CD4-positive, alpha-beta T cell treated with Interleukin-4 for 1 hour (primary cell): ENCODE measurements around the gene C1QC.

ENCODE experiments used
- DNase-seq, 2 donors: peaks; one replicate each; pipeline ENCODE4 v3.0.0-alpha.2; 2020 to 2022

The C1QC gene

DNA sequence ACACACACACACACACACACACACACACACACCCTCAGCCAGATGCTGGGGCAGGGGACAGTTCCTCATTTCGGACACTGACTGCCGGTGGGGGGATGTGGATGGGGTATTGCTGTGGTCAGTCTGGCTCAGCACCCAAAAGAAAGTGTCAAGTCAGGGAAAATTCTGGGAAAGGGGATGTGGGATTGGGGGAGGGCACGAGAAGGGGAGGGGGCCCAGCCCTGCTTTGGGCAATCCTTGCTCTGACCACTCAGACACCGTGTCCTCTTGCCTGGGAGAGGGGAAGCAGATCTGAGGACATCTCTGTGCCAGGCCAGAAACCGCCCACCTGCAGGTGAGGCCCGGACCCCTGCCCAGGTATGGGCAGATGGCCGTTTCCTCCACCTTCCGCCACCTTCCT, at the start of gene C1QC:
Gene C1QC (plus strand): TSS at position 253 of the 400 bp plus-strand sequence. CDS start 391 bp downstream, outside the sequence.
- no peak for DNase-seq

DNA sequence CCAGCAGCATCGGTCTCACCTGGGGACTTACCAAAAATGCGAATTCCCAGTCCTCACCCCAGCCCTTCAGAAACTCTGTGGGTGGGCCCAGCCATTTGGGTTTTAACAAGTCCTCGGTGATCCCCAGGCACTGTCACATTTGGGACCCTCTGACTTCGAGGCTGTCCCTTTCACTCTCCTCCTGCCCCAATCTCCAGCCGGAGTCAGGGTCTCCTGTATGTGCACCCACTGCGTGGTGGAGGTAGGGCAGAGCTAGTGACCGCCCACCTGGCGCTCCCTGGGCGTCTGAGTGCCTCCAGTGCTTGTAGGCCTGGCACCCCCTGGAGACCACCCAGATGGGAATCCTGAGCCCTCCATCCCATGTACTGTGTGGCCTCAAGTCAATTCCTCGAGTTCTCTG, 49.0 kb upstream of the C1QC start:
- no peak for DNase-seq

DNA sequence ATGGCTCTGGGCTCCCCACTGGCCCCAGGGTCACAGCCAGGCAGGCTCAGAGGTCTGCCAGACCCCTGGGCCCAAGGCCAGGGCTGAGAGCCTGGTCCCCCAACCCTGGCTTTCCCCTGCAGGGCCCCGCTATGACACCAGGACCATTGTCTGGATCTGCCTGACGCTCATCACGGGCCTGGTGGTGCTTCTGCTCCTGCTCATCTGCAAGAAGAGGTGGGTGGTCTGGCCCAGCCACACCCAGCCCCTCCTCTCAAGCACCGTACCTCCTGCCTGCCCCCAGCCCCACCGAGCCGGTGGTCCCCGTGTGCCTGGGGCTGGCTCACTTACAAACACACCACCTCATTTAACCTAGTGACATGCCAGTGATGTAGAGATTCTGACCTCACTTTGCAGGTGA, 48.3 kb upstream of the C1QC start:
- DNase-seq = no peak

DNA sequence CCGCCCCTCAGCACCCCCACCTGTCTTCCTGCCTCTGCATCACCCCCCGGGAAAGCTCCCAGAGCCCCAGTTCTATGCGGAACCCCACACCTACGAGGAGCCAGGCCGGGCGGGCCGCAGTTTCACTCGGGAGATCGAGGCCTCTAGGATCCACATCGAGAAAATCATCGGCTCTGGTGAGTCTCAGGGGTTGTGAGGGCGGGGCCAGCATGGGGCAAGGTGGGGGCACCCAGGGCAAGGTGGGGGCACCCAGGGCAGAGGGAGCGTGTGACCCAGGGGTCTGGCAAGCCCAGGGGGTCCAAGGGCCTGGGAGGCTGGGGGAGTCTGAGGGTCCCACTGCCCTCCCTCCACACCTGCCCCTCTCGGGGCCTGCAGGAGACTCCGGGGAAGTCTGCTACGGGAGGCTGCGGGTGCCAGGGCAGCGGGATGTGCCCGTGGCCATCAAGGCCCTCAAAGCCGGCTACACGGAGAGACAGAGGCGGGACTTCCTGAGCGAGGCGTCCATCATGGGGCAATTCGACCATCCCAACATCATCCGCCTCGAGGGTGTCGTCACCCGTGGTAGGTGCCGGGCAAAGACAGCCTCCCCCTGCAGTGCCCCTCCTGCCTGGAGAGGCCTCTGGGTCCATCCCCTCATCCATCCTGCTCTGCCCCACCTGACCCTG, 46.0 kb upstream of the C1QC start:
- no peak for DNase-seq

DNA sequence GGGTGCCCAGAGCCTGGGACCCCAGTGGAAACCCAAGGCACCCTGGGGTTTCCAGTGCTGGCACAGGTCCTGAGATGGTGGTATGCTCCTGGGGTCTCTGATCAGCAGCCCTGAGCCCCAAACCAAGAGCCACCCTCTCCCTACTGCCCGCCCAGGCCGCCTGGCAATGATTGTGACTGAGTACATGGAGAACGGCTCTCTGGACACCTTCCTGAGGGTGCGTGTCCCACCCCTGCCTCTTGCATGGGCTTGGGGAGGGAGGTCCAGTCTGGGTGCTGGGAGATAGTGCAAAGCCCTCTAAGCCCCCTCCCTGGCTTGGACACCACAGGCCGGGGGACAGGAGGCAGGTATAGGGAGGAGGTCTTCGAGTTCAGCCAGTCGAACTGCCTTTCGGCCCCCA, 45.4 kb upstream of the C1QC start:
- no peak for DNase-seq

DNA sequence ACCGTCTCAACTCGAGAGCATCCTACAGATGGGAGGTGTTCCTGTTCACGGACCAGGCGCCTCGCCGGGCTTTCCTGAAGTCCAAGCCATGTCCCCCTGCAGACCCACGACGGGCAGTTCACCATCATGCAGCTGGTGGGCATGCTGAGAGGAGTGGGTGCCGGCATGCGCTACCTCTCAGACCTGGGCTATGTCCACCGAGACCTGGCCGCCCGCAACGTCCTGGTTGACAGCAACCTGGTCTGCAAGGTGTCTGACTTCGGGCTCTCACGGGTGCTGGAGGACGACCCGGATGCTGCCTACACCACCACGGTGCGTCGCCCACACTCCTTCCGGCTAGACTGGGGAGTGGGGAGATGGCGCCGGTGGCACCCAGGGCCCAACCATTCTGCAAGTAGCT, 44.7 kb upstream of the C1QC start:
- no peak for DNase-seq

DNA sequence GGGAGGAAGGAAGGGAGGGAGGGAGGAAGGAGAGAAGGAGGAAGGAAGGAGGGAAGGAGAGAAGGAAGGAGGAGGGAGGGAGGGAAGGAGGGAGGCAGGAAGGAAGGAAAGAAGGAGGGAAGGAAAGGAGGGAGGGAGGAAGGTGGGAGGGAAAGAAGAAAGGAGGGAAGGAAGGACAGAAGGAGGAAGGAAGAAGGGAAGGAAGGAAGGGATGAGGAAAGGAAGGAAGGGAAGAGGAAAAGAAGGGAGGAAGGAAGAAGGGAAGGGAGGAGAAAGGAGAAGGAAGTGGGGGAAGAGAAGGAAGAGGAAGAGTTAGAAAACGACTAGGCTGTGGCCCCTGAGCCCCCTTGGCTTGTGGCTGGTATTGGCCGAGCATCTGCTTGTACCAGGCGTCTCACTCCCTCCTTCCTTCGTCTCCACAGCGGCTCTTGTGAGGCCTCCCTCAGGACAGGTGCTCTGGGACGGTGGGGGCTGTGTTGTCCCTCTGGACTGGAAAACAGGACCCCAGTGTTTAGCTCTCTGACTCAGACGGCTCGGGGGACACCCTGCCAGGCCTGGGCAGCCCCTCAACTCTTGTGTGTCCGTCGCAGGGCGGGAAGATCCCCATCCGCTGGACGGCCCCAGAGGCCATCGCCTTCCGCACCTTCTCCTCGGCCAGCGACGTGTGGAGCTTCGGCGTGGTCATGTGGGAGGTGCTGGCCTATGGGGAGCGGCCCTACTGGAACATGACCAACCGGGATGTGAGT, 43.2 kb upstream of the C1QC start:
- no peak for DNase-seq

DNA sequence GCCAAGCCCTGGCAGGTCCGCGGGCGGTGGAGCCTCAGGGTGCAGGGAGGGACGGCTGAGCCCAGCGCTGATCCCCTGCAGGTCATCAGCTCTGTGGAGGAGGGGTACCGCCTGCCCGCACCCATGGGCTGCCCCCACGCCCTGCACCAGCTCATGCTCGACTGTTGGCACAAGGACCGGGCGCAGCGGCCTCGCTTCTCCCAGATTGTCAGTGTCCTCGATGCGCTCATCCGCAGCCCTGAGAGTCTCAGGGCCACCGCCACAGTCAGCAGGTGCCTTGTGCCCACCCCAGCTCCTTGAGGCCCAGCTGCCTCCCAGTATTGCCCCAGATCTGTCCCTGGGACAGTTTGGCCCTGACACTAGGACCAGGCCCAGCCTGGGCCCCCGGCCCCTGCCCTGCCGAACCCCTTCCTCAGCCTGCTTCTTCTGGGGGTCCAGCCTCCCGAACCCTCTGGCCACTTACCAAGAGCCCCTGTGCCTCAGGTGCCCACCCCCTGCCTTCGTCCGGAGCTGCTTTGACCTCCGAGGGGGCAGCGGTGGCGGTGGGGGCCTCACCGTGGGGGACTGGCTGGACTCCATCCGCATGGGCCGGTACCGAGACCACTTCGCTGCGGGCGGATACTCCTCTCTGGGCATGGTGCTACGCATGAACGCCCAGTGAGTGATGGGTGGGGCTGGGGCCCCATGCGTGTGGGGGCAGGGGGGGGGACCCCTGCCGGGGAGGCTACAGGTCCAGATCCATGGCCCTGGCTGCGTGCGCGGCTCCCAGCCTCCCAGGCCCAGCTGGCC, 42.4 kb upstream of the C1QC start:
- no peak for DNase-seq

DNA sequence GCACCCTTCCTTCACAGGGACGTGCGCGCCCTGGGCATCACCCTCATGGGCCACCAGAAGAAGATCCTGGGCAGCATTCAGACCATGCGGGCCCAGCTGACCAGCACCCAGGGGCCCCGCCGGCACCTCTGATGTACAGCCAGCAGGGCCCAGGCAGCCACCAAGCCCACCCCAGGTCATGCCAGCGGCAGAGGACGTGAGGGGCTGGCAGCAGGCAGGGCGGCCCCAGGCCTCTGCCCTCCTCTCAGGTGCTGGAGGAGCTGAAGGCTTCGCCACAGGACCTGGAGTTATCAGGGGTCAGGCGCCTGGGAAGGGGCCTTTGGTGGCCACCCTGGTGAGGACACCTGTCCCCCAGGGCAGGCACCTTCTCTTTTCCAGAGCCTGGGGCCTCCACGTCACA, 41.8 kb upstream of the C1QC start:
- no peak for DNase-seq

DNA sequence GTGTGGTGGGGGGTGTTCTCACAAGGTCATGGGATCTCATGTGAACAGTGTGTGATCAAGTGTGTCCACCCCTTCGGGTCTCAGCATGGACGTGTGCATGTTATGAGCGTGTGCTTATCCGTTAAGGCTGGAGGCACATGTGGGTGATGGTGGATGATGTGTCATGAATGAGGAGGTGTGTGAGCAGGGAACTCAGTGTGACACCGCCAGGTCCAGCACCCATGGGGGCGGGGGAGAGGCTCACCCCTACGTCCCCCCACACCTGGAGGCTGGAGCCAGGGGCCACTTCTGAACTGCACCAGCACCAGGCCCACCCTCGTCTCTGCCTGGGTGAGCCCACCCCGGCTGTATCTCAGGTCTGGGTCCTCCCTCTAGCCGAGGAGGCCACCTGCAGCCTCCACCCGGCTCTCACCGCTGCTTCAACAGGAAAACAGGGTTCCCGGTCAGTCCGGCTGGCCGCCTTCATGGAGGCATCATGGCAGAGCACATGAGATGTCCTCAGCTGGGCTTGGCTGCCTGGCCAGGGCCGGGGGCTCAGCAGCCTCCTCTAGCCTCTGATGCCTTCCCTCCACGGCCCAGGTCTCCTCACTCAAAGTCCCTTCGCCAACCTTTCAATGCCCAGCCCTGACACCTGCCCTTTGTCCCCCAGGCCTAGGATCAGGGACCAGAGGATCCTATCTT, 41.2 kb upstream of the C1QC start:
- DNase-seq = no peak

DNA sequence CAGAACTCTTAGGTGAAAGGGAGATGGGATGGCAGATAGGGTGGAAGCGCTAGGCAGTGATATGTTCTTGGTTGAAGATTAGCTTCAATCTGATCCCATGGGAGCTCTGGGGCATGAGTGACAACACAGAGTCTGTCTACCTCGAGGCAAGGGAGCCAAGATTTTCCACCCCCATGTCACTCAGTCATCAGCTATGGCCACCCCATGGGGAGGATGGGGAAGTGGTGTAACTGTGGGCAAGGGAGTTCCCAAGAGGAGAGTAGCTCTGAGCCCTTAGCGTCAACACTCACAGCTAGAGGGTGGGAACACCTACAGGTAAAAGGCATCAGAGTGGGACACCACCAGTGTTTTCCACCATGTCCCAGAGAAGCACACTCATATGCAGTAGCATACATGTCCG, 37.3 kb upstream of the C1QC start:
- no peak for DNase-seq

DNA sequence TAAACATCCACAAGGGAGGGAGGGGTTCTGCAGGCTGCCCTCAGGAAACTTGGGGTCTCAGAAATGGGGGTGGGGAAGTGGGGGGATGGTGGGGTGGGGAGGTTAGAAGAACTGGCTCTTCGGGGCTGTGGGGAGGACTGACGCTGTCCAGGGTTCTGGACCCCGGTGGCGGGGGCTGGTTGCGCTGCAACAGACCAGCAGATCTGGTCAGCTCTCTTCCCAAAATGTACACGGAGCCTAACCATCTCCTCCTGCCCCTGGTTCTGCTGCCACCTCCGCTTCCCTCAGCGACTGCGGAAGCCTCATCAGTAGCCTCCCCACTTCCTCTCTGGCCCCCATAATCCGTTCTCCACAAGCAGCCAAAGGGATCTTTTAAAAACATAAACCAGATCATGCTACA, 36.3 kb upstream of the C1QC start:
- DNase-seq = no peak

DNA sequence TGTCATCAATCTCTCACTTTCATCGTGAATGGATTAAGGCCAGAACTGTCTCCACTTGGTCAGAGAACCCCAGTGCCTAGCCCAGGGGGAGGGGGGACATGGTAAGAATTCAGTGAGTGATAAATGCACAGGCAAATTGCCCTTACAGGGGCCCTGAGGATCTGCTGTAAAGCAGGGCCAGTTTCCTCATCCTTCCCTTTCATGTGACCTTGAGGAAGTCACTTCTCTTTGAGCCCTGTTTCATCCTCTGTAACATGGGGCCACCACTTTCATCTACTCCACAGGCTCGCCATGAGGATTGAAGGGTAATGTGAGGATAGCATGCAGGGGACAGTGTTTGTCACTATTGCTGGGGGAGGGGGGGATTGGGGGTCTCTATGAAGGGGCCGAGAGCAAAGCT, 35.1 kb upstream of the C1QC start:
- DNase-seq = no peak

DNA sequence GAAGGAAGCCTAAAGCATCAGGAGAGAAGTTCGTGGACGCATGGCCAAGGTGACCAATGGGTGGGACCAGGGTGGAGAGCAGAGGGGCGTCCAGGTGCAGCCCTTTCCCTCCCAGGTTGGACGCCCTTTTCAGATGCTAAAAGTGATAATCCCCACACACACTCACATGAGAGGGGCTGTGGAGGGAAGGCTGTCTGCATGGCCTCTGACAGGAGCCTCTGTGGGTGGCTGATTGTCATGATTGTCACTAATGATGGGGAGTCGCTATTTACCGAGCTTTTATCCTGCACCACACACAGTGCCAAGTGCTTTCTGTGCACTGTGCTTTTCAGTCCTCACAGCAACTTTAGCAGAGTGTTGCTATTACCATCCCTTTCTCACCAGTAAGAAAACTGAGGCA, 34.1 kb upstream of the C1QC start:
- DNase-seq = no peak

DNA sequence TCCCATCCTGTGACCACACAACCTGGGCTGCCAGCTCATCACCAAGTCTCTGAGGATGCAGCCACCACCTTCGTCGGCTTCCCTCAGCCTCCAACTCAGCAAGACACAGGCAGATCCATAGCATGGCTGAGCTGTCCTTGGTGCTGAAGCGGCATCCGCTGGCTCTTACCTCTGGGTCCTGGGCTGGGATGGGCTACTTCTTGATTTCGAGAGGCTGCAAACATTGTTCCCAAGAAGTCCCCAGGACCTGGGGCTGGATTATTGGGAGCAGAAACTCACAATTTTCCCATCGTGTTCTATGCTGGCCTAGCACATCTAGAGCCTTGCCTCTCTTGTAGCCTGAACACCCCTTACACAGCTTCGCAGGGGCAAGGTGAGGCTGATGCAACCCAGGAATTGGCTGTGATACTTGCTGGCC, 31.9 kb upstream of the C1QC start:
- DNase-seq = no peak

DNA sequence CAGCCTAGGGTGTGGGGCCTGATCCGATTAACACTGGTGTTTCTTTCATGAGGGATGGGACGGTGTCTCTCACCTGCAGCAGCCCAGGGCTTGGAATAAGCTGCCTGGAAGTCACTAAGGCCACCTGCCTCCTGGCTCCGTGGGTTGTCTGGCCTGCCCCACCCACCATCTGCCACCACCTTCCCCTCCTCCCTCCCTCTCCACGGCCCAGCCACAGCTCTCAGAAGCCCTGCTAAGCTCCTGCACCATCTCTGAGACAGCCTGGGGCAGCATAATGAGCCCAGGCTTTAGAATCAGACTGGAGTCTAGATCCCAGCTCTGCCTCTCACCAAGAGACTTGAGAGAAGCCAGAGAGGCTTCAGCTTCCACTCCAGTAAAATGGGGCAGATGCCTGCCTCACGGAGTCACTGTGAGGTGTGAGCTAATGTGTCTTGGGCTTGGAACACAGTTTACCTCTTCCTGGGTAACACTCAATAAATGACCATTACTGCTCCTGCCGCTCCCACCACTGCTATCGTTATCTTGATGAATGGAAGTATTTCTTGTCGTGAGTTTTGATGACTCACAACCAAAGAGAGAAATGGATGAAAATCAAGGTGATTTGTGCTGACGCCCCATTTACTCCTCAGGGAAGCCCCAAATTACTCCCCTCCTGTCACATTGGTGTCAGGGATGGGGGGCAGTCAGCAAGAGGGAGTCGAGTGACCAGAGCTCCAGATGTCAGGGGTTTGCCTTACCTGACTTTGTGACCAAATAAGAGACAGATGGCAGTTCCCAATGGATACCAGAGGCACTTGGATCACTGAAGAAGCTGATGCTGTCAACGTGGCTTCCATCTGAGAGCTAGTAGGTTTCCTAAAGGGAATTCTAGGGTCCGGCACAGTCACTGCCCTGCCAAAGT, 30.5 kb upstream of the C1QC start:
- no peak for DNase-seq

DNA sequence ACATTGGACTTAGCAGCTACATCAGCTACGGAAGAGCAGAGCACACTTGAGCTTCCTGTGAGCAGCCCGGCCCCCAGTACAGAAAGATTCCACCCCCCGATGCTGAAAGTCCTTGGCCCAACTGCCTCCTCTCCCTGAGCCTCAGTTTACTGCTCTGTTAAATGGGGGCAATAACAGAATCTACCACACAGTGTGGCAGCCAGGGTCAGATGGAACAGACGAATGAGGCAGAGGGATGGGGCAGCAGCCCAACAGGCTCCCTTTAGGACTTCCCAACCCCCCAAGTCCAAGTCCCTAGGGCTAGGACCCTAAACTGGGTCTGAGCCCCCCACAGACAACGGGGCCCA, 29.9 kb upstream of the C1QC start:
- DNase-seq = no peak

DNA sequence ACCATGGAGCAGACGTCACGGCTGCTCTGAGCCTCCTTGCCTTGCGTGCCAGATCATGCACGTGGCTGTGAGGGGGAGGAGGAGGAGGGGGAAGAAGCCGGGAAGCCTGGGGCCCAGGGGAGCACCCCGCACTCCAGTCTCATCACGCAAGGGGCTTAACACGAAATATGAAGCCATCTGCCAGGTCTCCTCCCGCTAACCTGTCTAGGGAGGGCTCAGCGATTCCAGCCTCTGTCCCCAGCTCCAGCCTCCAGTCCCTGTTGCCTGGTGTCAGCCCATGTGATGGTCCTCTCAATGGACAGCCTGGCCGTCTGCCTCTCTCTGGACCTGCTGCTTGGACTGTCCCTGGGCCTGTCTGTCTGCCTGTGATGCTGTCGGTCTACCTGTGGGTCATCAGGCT, 29.5 kb upstream of the C1QC start:
- DNase-seq = no peak

DNA sequence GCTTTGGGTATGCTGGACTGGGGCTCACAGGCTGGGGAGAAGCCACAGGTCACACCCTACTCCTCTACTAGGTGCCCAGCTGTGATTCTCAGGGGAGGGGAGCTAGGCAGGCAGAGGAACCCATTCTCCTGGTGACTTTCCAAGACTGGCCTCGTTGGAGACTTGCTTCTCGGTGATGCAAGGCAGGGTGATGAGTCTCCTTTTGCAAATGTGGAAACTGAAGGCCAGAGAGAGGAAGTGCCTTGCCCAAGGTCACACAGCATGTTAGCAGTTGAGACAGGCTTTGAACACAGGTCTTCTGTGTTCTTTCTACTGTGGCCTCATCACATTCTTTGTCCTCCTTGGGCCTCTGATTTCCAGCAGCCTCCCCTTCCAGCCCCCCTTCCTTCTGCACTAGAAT, 27.5 kb upstream of the C1QC start:
- no peak for DNase-seq

DNA sequence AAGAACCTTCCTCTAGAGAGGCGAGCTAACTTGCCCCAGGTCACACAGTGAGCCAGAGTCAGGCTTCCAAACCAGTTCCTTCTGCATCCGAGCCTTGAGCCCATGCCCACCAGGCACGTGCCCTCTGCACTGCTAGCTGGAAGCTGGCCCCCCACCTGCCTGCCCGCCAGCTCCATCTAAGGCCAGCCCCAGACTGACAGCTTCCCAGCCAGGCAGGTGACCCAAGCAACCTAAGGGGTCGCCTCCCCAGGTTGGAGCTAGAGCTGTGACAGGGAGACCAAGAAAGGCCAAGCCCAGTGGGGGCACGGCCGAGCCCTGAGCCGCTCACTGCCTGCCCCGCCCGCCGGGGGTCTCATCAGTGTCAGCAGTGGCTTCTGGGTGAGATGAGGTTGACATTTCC, 26.9 kb upstream of the C1QC start:
- DNase-seq = no peak

DNA sequence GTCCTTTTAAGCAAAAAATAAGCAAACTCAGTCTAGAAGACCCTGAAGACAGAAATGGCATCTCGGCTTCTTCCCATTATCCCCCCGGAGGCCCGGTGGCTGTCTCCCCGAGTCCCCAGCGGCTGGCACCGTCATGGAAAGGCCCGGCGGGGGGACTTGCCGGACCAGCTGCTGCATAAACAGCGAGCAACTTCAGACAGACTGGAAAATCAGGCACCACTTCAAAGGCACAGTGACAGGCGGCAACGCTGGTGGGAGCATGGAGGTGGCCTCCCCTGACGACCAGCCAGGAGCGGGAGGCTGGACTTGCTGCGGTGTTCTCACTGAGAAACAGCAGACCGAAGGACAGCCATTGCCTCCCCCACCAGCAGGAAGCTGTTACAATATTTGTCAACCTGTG, 25.4 kb upstream of the C1QC start:
- DNase-seq = no peak

DNA sequence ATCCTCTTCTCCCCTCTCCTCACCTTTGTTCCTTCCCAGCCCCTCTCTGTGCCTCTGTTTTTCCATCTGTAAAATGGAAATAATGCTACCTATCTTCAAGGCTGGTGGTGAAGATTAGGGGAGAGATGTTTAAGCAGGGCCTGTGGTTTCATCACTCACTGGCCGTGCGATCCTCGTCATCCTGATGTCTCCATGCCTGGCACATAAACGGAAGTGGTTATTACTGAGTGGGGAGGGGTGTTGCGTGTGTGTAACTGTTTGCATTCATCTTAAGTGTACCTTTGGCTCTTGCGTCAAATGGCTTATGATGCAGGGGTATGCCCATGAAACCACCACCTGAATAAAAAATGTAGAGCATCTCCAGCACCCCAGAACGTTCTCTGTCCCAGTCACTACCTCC, 24.2 kb upstream of the C1QC start:
- no peak for DNase-seq

DNA sequence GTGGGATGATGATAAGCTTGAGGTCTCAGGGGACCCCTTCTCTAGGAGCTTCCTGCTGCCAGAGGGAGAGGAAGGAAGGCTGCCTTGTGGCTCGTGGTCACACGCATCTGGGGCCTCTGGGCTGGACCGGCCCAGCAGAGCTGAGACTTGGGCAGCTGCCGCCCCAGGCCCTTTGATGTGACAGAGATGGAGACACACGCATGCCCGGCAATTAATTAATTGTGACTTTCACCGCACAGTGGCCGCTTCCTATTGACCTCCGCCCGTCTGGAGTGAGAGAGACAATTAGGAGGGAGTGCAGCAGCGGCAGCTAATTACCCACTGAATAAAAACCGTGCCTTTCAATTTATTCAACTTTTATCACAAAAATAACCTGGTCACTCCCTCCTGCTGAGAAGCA, 23.6 kb upstream of the C1QC start:
- DNase-seq = no peak
